Upper lobe of right lung (tissue), 1 donor: ENCODE data around the gene RNU5B-1. TPM values are rescaled to one million over a fixed set of nuclear protein-coding genes. Genes with fewer than 3 reads are reported as not detected.

Experiments
- ATAC-seq: fragments of 200-7000 bp; cut with Tn5 transposase; one replicate; pipeline ENCODE4 v1.9.1; 2020; ENCODE audit warnings: mild to moderate bottlenecking, moderate library complexity
- DNase-seq: peaks from one replicate; pipeline ENCODE4 v3.0.0-alpha.2; 2020
- H3K27ac ChIP-seq: fragments of 200-600 bp; one replicate; pipeline ENCODE4 v1.8.0; 2022
- H3K27me3 ChIP-seq: fragments of 200-600 bp; one replicate; pipeline ENCODE4 v1.8.0; 2022; ENCODE audit warnings: mild to moderate bottlenecking
- H3K36me3 ChIP-seq: fragments of 200-600 bp; one replicate; pipeline ENCODE4 v1.8.0; 2022
- H3K4me1 ChIP-seq: fragments of 200-600 bp; one replicate; pipeline ENCODE4 v1.8.0; 2022
- H3K4me3 ChIP-seq: fragments of 200-600 bp; one replicate; pipeline ENCODE4 v1.8.0; 2022; ENCODE audit warnings: mild to moderate bottlenecking
- H3K9me3 ChIP-seq: fragments of 200-600 bp; one replicate; pipeline ENCODE4 v1.8.0; 2022
- CTCF ChIP-seq: fragments of 200-600 bp; IDR thresholded peaks from one replicate; pipeline ENCODE4 v1.8.0; 2022; ENCODE audit warnings: antibody characterized with exemption
- intact Hi-C: fragments of 100-400 bp; cut with DNase I; formaldehyde crosslinking; loops from one replicate; pipeline ENCODE4 v1.11.0; 2022
- total RNA-seq: library from RNA; stranded (reverse); fragmentation: NEBNext Ultra II Directional; extraction: Animal tissue kit (Norgen Biotek cat#: 25700); gene quantifications from one replicate; pipeline ENCODE4 v1.2.1, GENCODE V29; 2021
- donor health status: DM: no; HTN: yes; CAD: no; lungs with severe emphysema.

RNU5B-1 gene
- total RNA-seq, 1 donor from 2014 or later, result 21.6 TPM

DNA sequence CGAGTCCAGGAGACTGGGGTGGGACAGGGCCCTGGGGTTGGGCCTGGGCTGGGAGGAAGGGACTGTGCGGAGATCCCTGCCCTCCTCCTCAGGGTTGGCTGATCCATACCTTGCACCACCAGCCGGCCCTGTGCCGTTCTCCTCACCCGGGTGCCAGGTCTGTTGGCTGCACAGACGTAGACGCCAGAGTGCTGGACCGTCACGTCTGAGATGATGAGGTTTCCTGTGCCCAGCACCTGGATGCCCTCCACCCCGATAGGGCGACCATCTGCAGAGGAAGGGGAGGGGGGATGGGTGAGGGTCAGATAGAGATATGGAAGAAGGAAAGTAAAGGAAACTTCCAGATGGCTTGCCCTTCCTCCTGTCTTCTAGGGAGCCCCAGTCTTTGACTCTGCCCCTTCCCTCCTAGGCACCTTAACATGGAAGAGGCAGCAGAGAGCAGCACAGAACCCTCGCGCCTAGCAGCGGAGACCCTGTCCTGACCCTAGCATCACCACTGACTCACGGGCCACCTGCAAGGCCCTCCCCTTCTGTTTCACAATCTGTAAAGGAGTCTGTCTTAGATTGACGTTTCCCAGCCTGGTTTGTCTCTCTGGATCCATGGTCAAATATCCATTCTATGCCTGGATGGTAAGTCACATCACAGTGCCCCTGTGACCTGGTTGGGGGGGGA is 28.8 kb downstream of the RNU5B-1 start:
- Histone ChIP-seq H3K27ac (no peak overlapping the region), H3K36me3 (no peaks in the 10 kb centered on the region), H3K4me3 (no peak overlapping the region), H3K4me1 (no peaks in the 10 kb centered on the region), H3K9me3 (no peaks in the 10 kb centered on the region), H3K27me3 (no peaks in the 10 kb centered on the region)
- no peak for ATAC-seq
- intact Hi-C loops, result no loop called here
- no peak for DNase-seq
- no peak for TF ChIP-seq CTCF

- no peaks in the 10 kb centered on the region for H3K36me3 ChIP-seq
- no peak for TF ChIP-seq CTCF
- ATAC-seq, result no peak
- DNase-seq, result no peak
- intact Hi-C loops, result no loop called here
- no peaks in the 10 kb centered on the region for H3K4me1 ChIP-seq
- H3K9me3 ChIP-seq, result no peaks in the 10 kb centered on the region
- no peaks in the 10 kb centered on the region for H3K27me3 ChIP-seq
- no peak overlapping the region for H3K4me3 ChIP-seq
- no peak overlapping the region for H3K27ac ChIP-seq
Observed at GRCh38 chr15:65333856-65334255, 29.4 kb downstream of the RNU5B-1 start.

DNA sequence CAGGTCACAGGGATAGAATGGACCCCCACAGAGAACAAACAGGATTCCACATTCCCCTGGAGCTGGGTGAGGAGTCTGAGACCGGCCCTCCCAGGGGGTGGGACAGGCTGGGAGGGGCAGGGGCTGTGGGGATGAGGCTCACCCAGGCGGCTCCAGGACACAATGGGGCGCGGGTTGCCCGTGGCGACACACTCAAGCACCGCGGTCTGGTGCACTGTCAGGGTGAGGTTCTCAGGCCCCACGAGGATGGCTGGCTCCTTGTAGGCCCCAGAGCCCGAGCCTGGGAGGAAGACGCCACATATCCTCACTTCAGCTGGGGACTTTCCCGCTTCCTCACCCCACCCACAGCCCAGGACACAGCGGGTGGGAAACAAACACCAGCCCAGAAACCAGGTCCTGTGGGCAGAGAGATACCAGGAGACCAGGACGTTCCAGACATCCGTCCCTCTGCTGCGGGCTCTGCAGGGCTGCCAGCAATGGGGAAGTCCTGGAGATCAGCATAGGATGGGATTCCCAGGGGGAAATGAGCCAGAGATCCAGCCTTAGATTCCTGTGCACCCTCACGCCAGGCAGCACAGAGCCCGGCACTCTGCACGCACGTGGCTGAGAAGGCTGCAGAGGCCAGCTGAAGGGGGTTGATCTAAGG is 30.2 kb downstream of the RNU5B-1 start:
- no peaks in the 10 kb centered on the region for H3K36me3 ChIP-seq
- no peak for ATAC-seq
- TF ChIP-seq CTCF, result no peak
- intact Hi-C loops, result no loop called here
- H3K9me3 ChIP-seq, result no peaks in the 10 kb centered on the region
- no peak for DNase-seq
- no peak overlapping the region for H3K4me3 ChIP-seq
- no peaks in the 10 kb centered on the region for H3K4me1 ChIP-seq
- H3K27me3 ChIP-seq, result no peaks in the 10 kb centered on the region
- H3K27ac ChIP-seq, result no peak overlapping the region

- intact Hi-C loops, result no loop called here
- no peak for ATAC-seq
- Histone ChIP-seq H3K9me3 (no peaks in the 10 kb centered on the region), H3K4me1 (no peaks in the 10 kb centered on the region), H3K27ac (no peak overlapping the region), H3K27me3 (no peaks in the 10 kb centered on the region), H3K36me3 (no peaks in the 10 kb centered on the region), H3K4me3 (no peak overlapping the region)
- no peak for DNase-seq
- TF ChIP-seq CTCF, result no peak
Observed at GRCh38 chr15:65335278-65336055, 31.0 kb downstream of the RNU5B-1 start.

- TF ChIP-seq CTCF, result no peak
- Histone ChIP-seq H3K36me3 (no peaks in the 10 kb centered on the region), H3K27me3 (no peaks in the 10 kb centered on the region), H3K4me3 (no peak overlapping the region), H3K4me1 (no peaks in the 10 kb centered on the region), H3K9me3 (no peaks in the 10 kb centered on the region), H3K27ac (no peak overlapping the region)
- intact Hi-C loops, result no loop called here
- ATAC-seq (no peak), DNase-seq (no peak)
Observed at GRCh38 chr15:65336493-65337435, 32.3 kb downstream of the RNU5B-1 start.
